Lower leg skin (tissue), 3 donors: ENCODE results near the gene CSPG5.

Experiments used
- POLR2A ChIP-seq, 2 donors: fragments of 450-650 bp; IDR thresholded peaks; one replicate each; pipeline ENCODE4 v1.6.1; 2016 to 2017; ENCODE audit warnings: antibody characterized with exemption in 2 of 2, mild to moderate bottlenecking in 1 of 2, moderate library complexity in 1 of 2
- TF ChIP-seq, protein P1 (sequence below), 3 donors: fragments of 450-650 bp; IDR thresholded peaks; one replicate each; pipeline ENCODE4 v1.5.1; 2016; ENCODE audit warnings: antibody characterized with exemption in 3 of 3, mild to moderate bottlenecking in 3 of 3, moderate library complexity in 2 of 3

DNA sequence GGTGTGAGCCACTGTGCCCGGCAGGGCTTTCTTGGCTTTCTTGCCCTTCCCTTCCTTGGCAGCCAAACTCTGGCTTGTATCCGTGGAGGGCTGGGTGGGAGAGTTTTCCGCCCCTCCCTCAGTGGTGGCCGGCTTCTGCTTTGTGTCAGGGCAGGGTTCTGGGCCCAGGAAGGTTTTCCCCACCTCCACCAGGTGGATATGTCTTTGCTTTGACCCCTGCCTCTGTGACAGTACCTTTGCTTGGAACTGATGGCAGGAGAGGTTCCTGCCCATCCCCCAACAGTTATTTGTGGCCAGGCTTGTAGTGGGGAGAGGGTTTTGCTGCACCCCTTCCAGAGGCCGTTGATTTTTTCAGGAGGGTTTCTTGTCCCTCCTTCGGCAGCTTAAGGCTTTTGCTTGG is 24.3 kb downstream of the CSPG5 start:
- TF ChIP-seq, protein P1, sequence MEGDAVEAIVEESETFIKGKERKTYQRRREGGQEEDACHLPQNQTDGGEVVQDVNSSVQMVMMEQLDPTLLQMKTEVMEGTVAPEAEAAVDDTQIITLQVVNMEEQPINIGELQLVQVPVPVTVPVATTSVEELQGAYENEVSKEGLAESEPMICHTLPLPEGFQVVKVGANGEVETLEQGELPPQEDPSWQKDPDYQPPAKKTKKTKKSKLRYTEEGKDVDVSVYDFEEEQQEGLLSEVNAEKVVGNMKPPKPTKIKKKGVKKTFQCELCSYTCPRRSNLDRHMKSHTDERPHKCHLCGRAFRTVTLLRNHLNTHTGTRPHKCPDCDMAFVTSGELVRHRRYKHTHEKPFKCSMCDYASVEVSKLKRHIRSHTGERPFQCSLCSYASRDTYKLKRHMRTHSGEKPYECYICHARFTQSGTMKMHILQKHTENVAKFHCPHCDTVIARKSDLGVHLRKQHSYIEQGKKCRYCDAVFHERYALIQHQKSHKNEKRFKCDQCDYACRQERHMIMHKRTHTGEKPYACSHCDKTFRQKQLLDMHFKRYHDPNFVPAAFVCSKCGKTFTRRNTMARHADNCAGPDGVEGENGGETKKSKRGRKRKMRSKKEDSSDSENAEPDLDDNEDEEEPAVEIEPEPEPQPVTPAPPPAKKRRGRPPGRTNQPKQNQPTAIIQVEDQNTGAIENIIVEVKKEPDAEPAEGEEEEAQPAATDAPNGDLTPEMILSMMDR (IDR thresholded peaks at IDR 0.05), result no peak
- no peak for TF ChIP-seq POLR2A (IDR thresholded peaks at IDR 0.05)
